NCI-H1694 treated with DMSO at 0.1 percent for 48 hours (cell line): ENCODE data around the gene PEAK3.
A peak's percentile ranks its signal among the peaks of the same experiment; 100 is the strongest.

Source experiments
- DNase-seq: peaks from one replicate; lab custom pipeline; 2025; lab: John Stamatoyannopoulos, UW

The PEAK3 gene

GRCh38 chr19:2270423-2271233 lies 11.3 kb downstream of the PEAK3 start:
- no peak for DNase-seq

- DNase-seq: no peak
Observed at GRCh38 chr19:2270157-2270422, 11.9 kb downstream of the PEAK3 start.

- peak; percentile 82 for DNase-seq
Observed at GRCh38 chr19:2269244-2270156, 12.5 kb downstream of the PEAK3 start.

- DNase-seq: no peak
Observed at GRCh38 chr19:2268861-2269243, 13.1 kb downstream of the PEAK3 start.

GRCh38 chr19:2268480-2268830 lies 13.5 kb downstream of the PEAK3 start:
- DNase-seq: no peak

- DNase-seq: no peak
Observed at GRCh38 chr19:2266183-2266993, 15.6 kb downstream of the PEAK3 start.

GRCh38 chr19:2261438-2262172 lies 20.4 kb downstream of the PEAK3 start:
- DNase-seq: no peak

- DNase-seq: no peak
Observed at GRCh38 chr19:2260341-2260805, 21.6 kb downstream of the PEAK3 start.

- no peak for DNase-seq
Observed at GRCh38 chr19:2259336-2259735, 22.6 kb downstream of the PEAK3 start.

GRCh38 chr19:2255982-2256685 lies 25.8 kb downstream of the PEAK3 start, which contains the start of gene JSRP1:
JSRP1 (minus strand) TSS chr19:2256417; CDS start chr19:2255314, 1,103 bp downstream.
- DNase-seq: no peak

GRCh38 chr19:2255112-2255845 lies 26.7 kb downstream of the PEAK3 start:
- no peak for DNase-seq

GRCh38 chr19:2254064-2254872 lies 27.7 kb downstream of the PEAK3 start:
- DNase-seq: no peak

- no peak for DNase-seq
Observed at GRCh38 chr19:2253106-2254063, 28.6 kb downstream of the PEAK3 start.

- no peak for DNase-seq
Observed at GRCh38 chr19:2252797-2253105, 29.2 kb downstream of the PEAK3 start.

- no peak for DNase-seq
Observed at GRCh38 chr19:2252055-2252796, 29.7 kb downstream of the PEAK3 start.

- no peak for DNase-seq
Observed at GRCh38 chr19:2251106-2252054, 30.6 kb downstream of the PEAK3 start.

- no peak for DNase-seq
Observed at GRCh38 chr19:2250766-2251105, 31.2 kb downstream of the PEAK3 start.
